ENCODE results near the gene ZNF790.

ZNF790 gene

DNA sequence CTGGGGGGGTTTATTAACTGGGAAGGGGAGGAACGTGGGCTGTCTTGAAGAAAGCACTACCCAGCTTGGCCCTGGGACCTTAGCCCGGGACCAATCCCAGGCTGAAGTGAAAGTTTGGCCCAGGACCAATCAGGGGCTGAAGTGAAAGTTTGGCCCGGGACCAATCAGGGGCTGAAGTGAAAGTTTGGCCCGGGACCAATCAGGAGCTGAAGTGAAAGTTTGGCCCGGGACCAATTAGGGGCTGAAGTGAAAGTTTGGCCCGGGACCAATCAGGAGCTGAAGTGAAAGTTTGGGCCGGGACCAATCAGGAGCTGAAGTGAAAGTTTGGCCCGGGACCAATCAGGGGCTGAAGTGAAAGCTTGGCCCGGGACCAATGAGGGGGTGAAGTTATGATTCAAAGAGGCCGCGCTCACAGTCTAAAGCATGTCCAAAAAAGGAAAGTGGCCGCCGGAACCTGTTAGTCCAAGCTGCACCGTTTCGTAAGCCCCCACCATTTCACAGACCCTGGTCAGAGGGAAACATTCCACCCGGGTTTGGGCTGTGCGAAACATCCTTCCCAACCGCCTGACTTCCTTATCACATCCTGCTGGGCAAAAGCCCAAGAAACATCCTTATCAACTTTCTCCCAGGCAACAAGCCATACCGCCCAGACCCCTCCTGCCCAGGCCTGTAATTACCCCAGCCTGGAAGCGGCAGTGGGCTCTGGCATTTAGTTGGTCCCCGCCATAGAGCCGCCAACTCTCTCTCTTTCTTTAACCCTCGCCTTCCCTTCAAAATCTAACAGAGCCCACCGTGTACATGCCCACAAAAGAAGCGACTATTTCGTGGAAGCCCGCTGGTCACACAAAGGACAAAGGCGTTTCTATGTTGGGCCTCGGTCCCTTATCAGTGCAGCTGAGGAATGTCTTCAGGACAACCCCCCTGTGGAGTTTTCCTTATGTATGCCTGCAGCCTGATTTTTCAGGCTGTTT lies 66.6 kb downstream of the ZNF790 start:
- Histone ChIP-seq H3F3A (ENCODE audit: insufficient read depth, low read length) (no peaks in the 10 kb centered on the region), H3K27ac (ENCODE audit: low read length) (no peak overlapping the region), H3K9me2 (replicated peaks; ENCODE audit: insufficient read depth, low read length) (no peaks in the 10 kb centered on the region), H3K27me3 (replicated peaks; ENCODE audit: insufficient read depth, low read length) (no peaks in the 10 kb centered on the region), H3K4me2 (ENCODE audit: low read depth, low read length) (no peak overlapping the region), H3K4me3 (ENCODE audit: low read length) (0 out of 2 replicates have a peak overlapping the region, but pooled peaks have one; percentile 66), H3K9ac (ENCODE audit: low read length) (no peak overlapping the region), H3K36me3 (replicated peaks; ENCODE audit: insufficient read depth, low read length) (no peaks in the 10 kb centered on the region), H4K20me1 (ENCODE audit: insufficient read depth, low read length) (no peaks in the 10 kb centered on the region), H2AFZ (ENCODE audit: low read length) (peak overlapping the region; percentile 50; the same call in 1 of the 2 replicates), H3K79me2 (ENCODE audit: low read length) (no peaks in the 10 kb centered on the region), H3K9me3 (replicated peaks; ENCODE audit: insufficient read depth, low read length) (no peaks in the 10 kb centered on the region), H3K4me1 (ENCODE audit: low read length) (no peaks in the 10 kb centered on the region)
- no peak for DNase-seq
- TF ChIP-seq EZH2phosphoT487 (IDR thresholded peaks at IDR 0.05; ENCODE audit: low read length) (no peak), EZH2 (optimal IDR thresholded peaks at IDR 0.05; ENCODE audit: low read depth, low read length) (no peak)
- TF ChIP-seq, protein P1, sequence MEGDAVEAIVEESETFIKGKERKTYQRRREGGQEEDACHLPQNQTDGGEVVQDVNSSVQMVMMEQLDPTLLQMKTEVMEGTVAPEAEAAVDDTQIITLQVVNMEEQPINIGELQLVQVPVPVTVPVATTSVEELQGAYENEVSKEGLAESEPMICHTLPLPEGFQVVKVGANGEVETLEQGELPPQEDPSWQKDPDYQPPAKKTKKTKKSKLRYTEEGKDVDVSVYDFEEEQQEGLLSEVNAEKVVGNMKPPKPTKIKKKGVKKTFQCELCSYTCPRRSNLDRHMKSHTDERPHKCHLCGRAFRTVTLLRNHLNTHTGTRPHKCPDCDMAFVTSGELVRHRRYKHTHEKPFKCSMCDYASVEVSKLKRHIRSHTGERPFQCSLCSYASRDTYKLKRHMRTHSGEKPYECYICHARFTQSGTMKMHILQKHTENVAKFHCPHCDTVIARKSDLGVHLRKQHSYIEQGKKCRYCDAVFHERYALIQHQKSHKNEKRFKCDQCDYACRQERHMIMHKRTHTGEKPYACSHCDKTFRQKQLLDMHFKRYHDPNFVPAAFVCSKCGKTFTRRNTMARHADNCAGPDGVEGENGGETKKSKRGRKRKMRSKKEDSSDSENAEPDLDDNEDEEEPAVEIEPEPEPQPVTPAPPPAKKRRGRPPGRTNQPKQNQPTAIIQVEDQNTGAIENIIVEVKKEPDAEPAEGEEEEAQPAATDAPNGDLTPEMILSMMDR (IDR thresholded peaks at IDR 0.05; ENCODE audit: low read length), result no peak

Measured in MM.1S (cell line).